ENCODE results near the gene PLEKHH2. TPM values are rescaled to one million over a fixed set of nuclear protein-coding genes. Genes with fewer than 3 reads are reported as not detected.

PLEKHH2 gene
- total RNA-seq, 2 donors from 2014 or later: 5.0 to 5.3 TPM

- WGBS, 2 experiments (ENCODE audit: insufficient coverage in 1 of 2, insufficient read length in 1 of 2): 67 to 90% methylated on average over 1 to 2 of the region's 2 CpGs
- Mint-ChIP-seq H3K4me3 (no peak overlapping the region), H3K9me3 (no peaks in the 10 kb centered on the region), H3K4me1 (peaks cover 15% of the 10 kb centered on the region), H3K27me3 (ENCODE audit: insufficient read depth) (no peaks in the 10 kb centered on the region), H3K36me3 (ENCODE audit: low read depth) (no peaks in the 10 kb centered on the region), H3K27ac (no peak overlapping the region)
- no peak overlapping the region for H3K27ac ChIP-seq (ENCODE audit: low read depth, low read length)
- TF ChIP-seq, protein P1, sequence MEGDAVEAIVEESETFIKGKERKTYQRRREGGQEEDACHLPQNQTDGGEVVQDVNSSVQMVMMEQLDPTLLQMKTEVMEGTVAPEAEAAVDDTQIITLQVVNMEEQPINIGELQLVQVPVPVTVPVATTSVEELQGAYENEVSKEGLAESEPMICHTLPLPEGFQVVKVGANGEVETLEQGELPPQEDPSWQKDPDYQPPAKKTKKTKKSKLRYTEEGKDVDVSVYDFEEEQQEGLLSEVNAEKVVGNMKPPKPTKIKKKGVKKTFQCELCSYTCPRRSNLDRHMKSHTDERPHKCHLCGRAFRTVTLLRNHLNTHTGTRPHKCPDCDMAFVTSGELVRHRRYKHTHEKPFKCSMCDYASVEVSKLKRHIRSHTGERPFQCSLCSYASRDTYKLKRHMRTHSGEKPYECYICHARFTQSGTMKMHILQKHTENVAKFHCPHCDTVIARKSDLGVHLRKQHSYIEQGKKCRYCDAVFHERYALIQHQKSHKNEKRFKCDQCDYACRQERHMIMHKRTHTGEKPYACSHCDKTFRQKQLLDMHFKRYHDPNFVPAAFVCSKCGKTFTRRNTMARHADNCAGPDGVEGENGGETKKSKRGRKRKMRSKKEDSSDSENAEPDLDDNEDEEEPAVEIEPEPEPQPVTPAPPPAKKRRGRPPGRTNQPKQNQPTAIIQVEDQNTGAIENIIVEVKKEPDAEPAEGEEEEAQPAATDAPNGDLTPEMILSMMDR (conservative IDR thresholded peaks at IDR 0.05): no peak
- no peak overlapping the region for H3K4me3 ChIP-seq (ENCODE audit: low read length)
- H3K9ac ChIP-seq (ENCODE audit: extremely low read depth, low read length, poor library complexity, severe bottlenecking): no peak overlapping the region
- H3K4me1 ChIP-seq (ENCODE audit: control insufficient read depth, insufficient read depth, low read length): no peaks in the 10 kb centered on the region
- no peaks in the 10 kb centered on the region for H3K27me3 ChIP-seq (ENCODE audit: control insufficient read depth, insufficient read depth, low read length, poor library complexity, severe bottlenecking)
- H3K9me3 ChIP-seq (ENCODE audit: control insufficient read depth, low read length): no peaks in the 10 kb centered on the region
- no peak for DNase-seq
- no peaks in the 10 kb centered on the region for H3K36me3 ChIP-seq (ENCODE audit: control insufficient read depth, insufficient read depth, low read length)
These were observed 77.1 kb downstream of the PLEKHH2 start for GRCh38 chr2:43714164-43714563.

DNA sequence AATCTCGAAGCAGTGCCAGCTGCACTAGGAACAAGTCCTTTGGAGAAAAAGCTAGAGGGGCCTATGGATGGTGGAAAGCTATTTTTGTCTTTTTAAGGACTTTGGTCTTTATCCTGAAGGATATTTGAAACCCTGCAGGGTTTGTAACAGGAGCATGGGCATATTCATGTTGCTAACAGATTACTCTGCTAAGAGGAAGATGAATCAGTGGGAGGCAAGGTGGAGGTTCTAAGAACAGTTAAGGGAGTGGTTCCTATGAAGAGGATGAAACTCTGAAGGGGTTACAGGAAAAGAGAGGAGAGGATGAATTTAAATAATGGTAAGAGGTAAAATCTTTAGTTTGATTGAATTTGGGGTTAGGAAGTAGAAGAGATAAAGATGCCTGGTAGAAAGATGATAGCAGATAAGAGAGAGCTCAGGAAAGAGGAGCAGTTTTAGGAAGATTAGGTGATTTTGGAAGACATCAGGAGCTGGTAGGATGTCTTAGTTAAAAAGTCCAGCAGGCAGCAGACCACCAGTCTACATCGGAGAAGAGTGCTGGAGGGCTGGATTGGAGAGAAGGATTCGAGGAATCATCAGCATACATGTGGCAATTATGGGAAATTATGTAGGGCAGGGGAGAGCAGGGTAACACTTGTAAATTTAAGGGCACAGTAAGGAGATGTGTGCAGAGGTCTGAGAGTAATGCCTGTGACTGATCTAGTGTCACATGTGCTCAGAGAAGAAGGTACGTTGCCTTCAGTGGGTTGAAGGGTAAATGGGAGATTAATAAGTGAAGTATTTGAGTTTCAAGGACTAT is 78.4 kb downstream of the PLEKHH2 start:
- no peak overlapping the region for H3K4me3 Mint-ChIP-seq
- Histone ChIP-seq H3K27me3 (ENCODE audit: control insufficient read depth, insufficient read depth, low read length, poor library complexity, severe bottlenecking) (no peaks in the 10 kb centered on the region), H3K9me3 (ENCODE audit: control insufficient read depth, low read length) (no peaks in the 10 kb centered on the region), H3K4me1 (ENCODE audit: control insufficient read depth, insufficient read depth, low read length) (no peaks in the 10 kb centered on the region), H3K27ac (ENCODE audit: low read depth, low read length) (no peak overlapping the region), H3K4me3 (ENCODE audit: low read length) (no peak overlapping the region), H3K36me3 (ENCODE audit: control insufficient read depth, insufficient read depth, low read length) (no peaks in the 10 kb centered on the region), H3K9ac (ENCODE audit: extremely low read depth, low read length, poor library complexity, severe bottlenecking) (no peak overlapping the region)
- no peaks in the 10 kb centered on the region for H3K36me3 Mint-ChIP-seq (ENCODE audit: low read depth)
- 93 to 97% methylated on average over 4 of the region's 4 CpGs for WGBS, 2 experiments (ENCODE audit: insufficient coverage in 1 of 2, insufficient read length in 1 of 2)
- peaks cover 15% of the 10 kb centered on the region for H3K4me1 Mint-ChIP-seq
- no peaks in the 10 kb centered on the region for H3K9me3 Mint-ChIP-seq
- TF ChIP-seq, protein P1 (conservative IDR thresholded peaks at IDR 0.05): no peak
- no peak overlapping the region for H3K27ac Mint-ChIP-seq
- no peak for DNase-seq
- no peaks in the 10 kb centered on the region for H3K27me3 Mint-ChIP-seq (ENCODE audit: insufficient read depth)

DNA sequence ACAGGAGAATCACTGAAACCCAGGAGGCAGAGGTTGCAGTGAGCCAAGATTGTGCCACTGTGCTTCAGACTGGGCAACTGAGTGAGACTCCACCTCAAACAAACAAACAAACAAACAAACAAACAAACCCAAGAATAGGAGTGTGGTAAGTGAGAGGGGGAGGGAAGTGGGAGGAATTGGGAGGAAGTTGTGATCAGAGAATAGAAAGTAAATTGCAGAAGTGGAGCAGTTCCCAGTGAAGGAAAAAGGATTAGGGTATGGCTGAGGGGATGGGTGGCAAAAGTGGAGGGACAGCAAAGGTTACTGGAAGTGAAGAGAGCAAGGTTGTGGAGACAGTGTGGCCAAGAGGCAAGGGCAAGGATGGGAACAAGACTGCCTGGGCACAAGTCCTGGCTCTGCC is 80.3 kb downstream of the PLEKHH2 start:
- no peak overlapping the region for H3K27ac ChIP-seq (ENCODE audit: low read depth, low read length)
- no peaks in the 10 kb centered on the region for H3K4me1 ChIP-seq (ENCODE audit: control insufficient read depth, insufficient read depth, low read length)
- no peak overlapping the region for H3K9ac ChIP-seq (ENCODE audit: extremely low read depth, low read length, poor library complexity, severe bottlenecking)
- H3K4me3 Mint-ChIP-seq: no peak overlapping the region
- no peaks in the 10 kb centered on the region for H3K9me3 Mint-ChIP-seq
- no peaks in the 10 kb centered on the region for H3K36me3 ChIP-seq (ENCODE audit: control insufficient read depth, insufficient read depth, low read length)
- no peaks in the 10 kb centered on the region for H3K36me3 Mint-ChIP-seq (ENCODE audit: low read depth)
- DNase-seq: no peak
- TF ChIP-seq, protein P1 (conservative IDR thresholded peaks at IDR 0.05): no peak
- H3K4me3 ChIP-seq (ENCODE audit: low read length): no peak overlapping the region
- no peaks in the 10 kb centered on the region for H3K27me3 ChIP-seq (ENCODE audit: control insufficient read depth, insufficient read depth, low read length, poor library complexity, severe bottlenecking)
- H3K27ac Mint-ChIP-seq: no peak overlapping the region
- no peaks in the 10 kb centered on the region for H3K9me3 ChIP-seq (ENCODE audit: control insufficient read depth, low read length)
- no peaks in the 10 kb centered on the region for H3K27me3 Mint-ChIP-seq (ENCODE audit: insufficient read depth)
- H3K4me1 Mint-ChIP-seq: peaks cover 15% of the 10 kb centered on the region

Data from endodermal cell (in vitro differentiated cells).